H1 (cell line): ENCODE data around the gene RAPGEF1. TPM values are rescaled to one million over a fixed set of nuclear protein-coding genes. Genes with fewer than 3 reads are reported as not detected.

Experiments used
- CTCF ChIA-PET: fragments of 300-600 bp; sonication (Branson Sonifier 250); formaldehyde crosslinking; loops from one replicate; lab custom pipeline; 2021; ENCODE audit not compliant: partially characterized antibody; lab: Charles Lee
- POLR2A ChIA-PET: fragments of 300-600 bp; sonication (Branson Sonifier 250); formaldehyde crosslinking; loops from one replicate; lab custom pipeline; 2021; ENCODE audit warnings: inconsistent platforms; ENCODE audit not compliant: partially characterized antibody; lab: Charles Lee
- DNase-seq, 2 experiments: peaks; one replicate each; pipeline versions ENCODE4 v3.0.0 to v3.0.0-alpha.2; 2010 to 2022; ENCODE audit warnings: low spot score in 2 of 2, low read depth in 1 of 2, mixed read lengths in 1 of 2
- FAIRE-seq: peaks from 2 replicates; lab custom pipeline; 2011; peaks lifted over from hg19 to GRCh38; lab: Jason Lieb, UNC
- H2AFZ ChIP-seq: 2 replicates; pipeline ENCODE4 v1.8.1; 2012; ENCODE audit warnings: low read length, inconsistent platforms
- H2AK5ac ChIP-seq: 2 replicates; pipeline ENCODE4 v1.6.1; 2013; ENCODE audit warnings: low read depth, low read length
- H2BK120ac ChIP-seq: replicated peaks from 2 replicates; pipeline ENCODE3; 2013; ENCODE audit warnings: low read depth, low read length, inconsistent platforms
- H2BK12ac ChIP-seq: 2 replicates; pipeline ENCODE4 v1.6.1; 2013; ENCODE audit warnings: low read depth, low read length
- H2BK15ac ChIP-seq: 2 replicates; pipeline ENCODE4 v1.6.1; 2013; ENCODE audit warnings: low read length
- H2BK20ac ChIP-seq: 2 replicates; pipeline ENCODE4 v1.6.1; 2013; ENCODE audit warnings: low read length
- H2BK5ac ChIP-seq: 2 replicates; pipeline ENCODE4 v1.6.1; 2013; ENCODE audit warnings: low read depth, low read length
- H3K14ac ChIP-seq: 2 replicates; pipeline ENCODE4 v1.6.1; 2013; ENCODE audit warnings: inconsistent platforms; ENCODE audit not compliant: insufficient read length
- H3K18ac ChIP-seq: 2 replicates; pipeline ENCODE4 v1.6.1; 2013; ENCODE audit warnings: low read length; ENCODE audit errors: extremely low read depth
- H3K23ac ChIP-seq: 2 replicates; pipeline ENCODE4 v1.6.1; 2013; ENCODE audit warnings: inconsistent platforms; ENCODE audit not compliant: insufficient read length
- H3K23me2 ChIP-seq: 2 replicates; pipeline ENCODE4 v1.6.1; 2013; ENCODE audit warnings: low read depth, low read length
- H3K27ac ChIP-seq: 2 replicates; pipeline ENCODE4 v1.6.1; 2011; ENCODE audit warnings: low read depth, low read length, inconsistent platforms
- H3K27me3 ChIP-seq, 4 experiments: replicated peaks in 1 of 4; 1 replicate in 1 of 4; 2 replicates in 3 of 4; pipeline versions ENCODE4 v1.6.1 to v1.8.1; 2011 to 2013; ENCODE audit warnings: low read length in 3 of 4, mild to moderate bottlenecking in 3 of 4, inconsistent platforms in 2 of 4, mixed read lengths in 2 of 4, moderate library complexity in 1 of 4; ENCODE audit not compliant: control insufficient read depth in 3 of 4, insufficient read depth in 3 of 4; ENCODE audit errors: extremely low read depth in 1 of 4
- H3K36me3 ChIP-seq, 4 experiments: 2 replicates each; pipeline versions ENCODE4 v1.6.1 to v1.8.1; 2011 to 2013; ENCODE audit warnings: mild to moderate bottlenecking in 4 of 4, low read length in 3 of 4, moderate library complexity in 2 of 4, control low read depth in 1 of 4, inconsistent platforms in 1 of 4; ENCODE audit not compliant: insufficient read depth in 4 of 4, control insufficient read depth in 2 of 4
- H3K4ac ChIP-seq: replicated peaks from 2 replicates; pipeline ENCODE3; 2013; ENCODE audit warnings: low read length, low read depth, mixed read lengths, inconsistent platforms; ENCODE audit not compliant: insufficient read length
- H3K4me1 ChIP-seq, 4 experiments: replicated peaks in 1 of 4; 1 replicate in 1 of 4; 2 replicates in 3 of 4; pipeline versions ENCODE4 v1.6.1 to v1.8.1; 2011 to 2013; ENCODE audit warnings: low read length in 3 of 4, inconsistent platforms in 2 of 4, mixed read lengths in 1 of 4; ENCODE audit not compliant: insufficient read depth in 4 of 4, control insufficient read depth in 3 of 4
- H3K4me2 ChIP-seq, 2 experiments: 2 replicates each; pipeline versions ENCODE4 v1.6.1 to v1.8.1; 2011 to 2013; ENCODE audit warnings: low read depth in 2 of 2, low read length in 2 of 2, control low read depth in 1 of 2, inconsistent platforms in 1 of 2, mild to moderate bottlenecking in 1 of 2; ENCODE audit not compliant: insufficient read depth in 1 of 2
- H3K4me3 ChIP-seq, 4 experiments: fragments of 200-600, 300-600 bp in 1 of 4; sonication (generic), shearing (Covaris generic), sonication (Bioruptor Twin) in 1 of 4; 2 replicates each; pipeline versions ENCODE4 v1.5.1 to v1.8.1; 2011 to 2016; ENCODE audit warnings: low read length in 4 of 4, low read depth in 3 of 4, control low read depth in 2 of 4, inconsistent platforms in 2 of 4, mild to moderate bottlenecking in 2 of 4, mixed read lengths in 1 of 4, moderate library complexity in 1 of 4; ENCODE audit not compliant: insufficient read depth in 2 of 4; ENCODE audit errors: extremely low read depth in 1 of 4
- H3K56ac ChIP-seq: replicated peaks from 2 replicates; pipeline ENCODE3; 2013; ENCODE audit warnings: low read depth, mild to moderate bottlenecking, mixed read lengths, low read length, inconsistent platforms; ENCODE audit not compliant: insufficient read length
- H3K79me1 ChIP-seq: 2 replicates; pipeline ENCODE4 v1.6.1; 2013; ENCODE audit warnings: low read depth, low read length, control low read depth
- H3K79me2 ChIP-seq, 2 experiments: 2 replicates each; pipeline versions ENCODE4 v1.6.1 to v1.8.1; 2012 to 2013; ENCODE audit warnings: low read length in 2 of 2, mild to moderate bottlenecking in 2 of 2, inconsistent platforms in 1 of 2; ENCODE audit not compliant: insufficient read depth in 2 of 2, control insufficient read depth in 1 of 2
- H3K9ac ChIP-seq, 4 experiments: replicated peaks in 1 of 4; 1 replicate in 1 of 4; 2 replicates in 3 of 4; pipeline versions ENCODE4 v1.6.1 to v1.8.1; 2011 to 2013; ENCODE audit warnings: low read depth in 3 of 4, low read length in 3 of 4, control low read depth in 2 of 4, mild to moderate bottlenecking in 2 of 4, moderate library complexity in 2 of 4, inconsistent platforms in 1 of 4; ENCODE audit errors: extremely low read depth in 1 of 4
- H3K9me3 ChIP-seq, 2 experiments: 2 replicates each; pipeline versions ENCODE4 v1.6.1 to v1.8.1; 2012 to 2013; ENCODE audit warnings: mild to moderate bottlenecking in 2 of 2, moderate library complexity in 2 of 2, control low read depth in 1 of 2, inconsistent platforms in 1 of 2, low read depth in 1 of 2, low read length in 1 of 2, mixed read lengths in 1 of 2; ENCODE audit not compliant: insufficient read depth in 2 of 2
- H4K20me1 ChIP-seq, 2 experiments: replicated peaks in 1 of 2; 2 replicates each; pipeline versions ENCODE3 to v1.8.1; 2011 to 2013; ENCODE audit warnings: inconsistent platforms in 2 of 2, low read length in 2 of 2, mild to moderate bottlenecking in 1 of 2; ENCODE audit not compliant: insufficient read depth in 2 of 2, control insufficient read depth in 1 of 2
- H4K5ac ChIP-seq: 2 replicates; pipeline ENCODE4 v1.6.1; 2013; ENCODE audit warnings: low read length, low read depth, mixed read lengths, inconsistent platforms; ENCODE audit not compliant: insufficient read length
- H4K8ac ChIP-seq: 2 replicates; pipeline ENCODE4 v1.8.0; 2013; ENCODE audit warnings: mild to moderate bottlenecking, moderate library complexity, low read length, inconsistent platforms; ENCODE audit not compliant: insufficient read depth; ENCODE audit errors: extremely low read depth
- H4K91ac ChIP-seq: replicated peaks from 2 replicates; pipeline ENCODE3; 2013; ENCODE audit warnings: low read length, mixed read lengths, inconsistent platforms; ENCODE audit not compliant: insufficient read length
- FOSL1 ChIP-seq: IDR thresholded peaks from 2 replicates; pipeline ENCODE4 v1.6.1; 2011; ENCODE audit warnings: mild to moderate bottlenecking, low read depth, low read length, moderate library complexity; ENCODE audit not compliant: insufficient read depth
- JUN ChIP-seq: IDR thresholded peaks from 2 replicates; pipeline ENCODE4 v1.6.1; 2011; ENCODE audit warnings: low read depth, mild to moderate bottlenecking, improper control_type of control experiment, low read length
- RAD21 ChIP-seq, 2 experiments: IDR thresholded peaks in 1 of 2; conservative IDR thresholded peaks in 1 of 2; 2 replicates each; pipeline ENCODE4 v1.6.1; 2011; ENCODE audit warnings: low read depth in 2 of 2, low read length in 2 of 2, improper control_type of control experiment in 1 of 2, inconsistent platforms in 1 of 2, mild to moderate bottlenecking in 1 of 2, moderate library complexity in 1 of 2
- RBBP5 ChIP-seq: IDR thresholded peaks from 2 replicates; pipeline ENCODE4 v1.7.1; 2012; ENCODE audit warnings: low read depth, mild to moderate bottlenecking, inconsistent platforms, low read length, moderate library complexity, borderline replicate concordance
- SP1 ChIP-seq: IDR thresholded peaks from 2 replicates; pipeline ENCODE4 v1.6.1; 2011; ENCODE audit warnings: low read depth, low read length
- TAF7 ChIP-seq: optimal IDR thresholded peaks from 2 replicates; pipeline ENCODE3; 2011; ENCODE audit warnings: low read depth, mild to moderate bottlenecking, inconsistent platforms, low read length, moderate library complexity, borderline replicate concordance
- YY1 ChIP-seq: IDR thresholded peaks from 2 replicates; pipeline ENCODE4 v1.6.1; 2011; ENCODE audit warnings: low read depth, mild to moderate bottlenecking, low read length
- whole genome bisulfite sequencing, 2 experiments: shearing (Covaris generic) in 1 of 2; methylation state at CpG; one replicate each; pipeline versions ENCODE4 v1.1.6 to v1.1.7; 2013 to 2015; ENCODE audit warnings: low lambda C conversion rate in 2 of 2, mixed read lengths in 2 of 2, inconsistent platforms in 1 of 2, low coverage in 1 of 2, missing lambda C conversion rate in 1 of 2; ENCODE audit not compliant: insufficient replicate concordance in 2 of 2, insufficient coverage in 1 of 2, insufficient read length in 1 of 2; ENCODE audit errors: extremely low coverage in 1 of 2, missing lambda C conversion rate in 1 of 2; 5-methylcytosine and 5-hydroxymethylcytosine counted together
- polyA plus RNA-seq, 7 experiments: library from polyadenylated mRNA; depleted of rRNA in 3 of 7; stranded (reverse) in 5 of 7; unstranded in 2 of 7; fragments of >200 nt in 5 of 7; fragments of 200-250 nt in 2 of 7; gene quantifications; 1 replicate in 5 of 7; 2 replicates in 1 of 7; 4 replicates in 1 of 7; pipeline versions ENCODE4 v1.2.1 to v1.2.3, GENCODE V29; 2011 to 2013; ENCODE audit warnings: missing spikeins in 2 of 7, mixed read lengths in 2 of 7
- total RNA-seq: library from RNA; stranded (reverse); fragmentation: NEBNext Ultra II Directional; extraction: Animal tissue kit (Norgen Biotek cat#: 25700); gene quantifications from 2 replicates; pipeline ENCODE4 v1.2.1, GENCODE V29; 2021
- TF ChIP-seq, protein P1 (sequence below): IDR thresholded peaks from 2 replicates; pipeline ENCODE4 v1.6.1; 2012; ENCODE audit warnings: inconsistent platforms

RAPGEF1 gene
- total and polyA plus RNA-seq, 2 of the 8 experiments (the other 6 are each of a cell fraction or from before 2014, with no cell fraction given): 29.7 to 78.9 TPM

GRCh38 chr9:131578021-131578420 is 161.9 kb downstream of the RAPGEF1 start:
- Histone ChIP-seq H2AK5ac (no peak overlapping the region), H2BK5ac (0 out of 2 replicates have a peak overlapping the region, but pooled peaks have one; percentile 35), H3K79me2 (no peaks in the 10 kb centered on the region), H3K4me1 (no peaks in the 10 kb centered on the region; a peak in 1 of 7 replicates), H3K4ac (no peak overlapping the region), H3K9me3 (no peaks in the 10 kb centered on the region), H3K23ac (no peak overlapping the region), H3K18ac (no peak overlapping the region), H3K9ac (no peak overlapping the region), H3K27ac (no peak overlapping the region), H2AFZ (no peak overlapping the region), H2BK20ac (no peak overlapping the region), H4K8ac (no peak overlapping the region), H3K23me2 (no peaks in the 10 kb centered on the region), H3K56ac (no peak overlapping the region), H3K14ac (no peak overlapping the region), H3K27me3 (no peaks in the 10 kb centered on the region), H2BK12ac (no peak overlapping the region), H2BK15ac (no peak overlapping the region), H3K4me3 (no peak overlapping the region), H2BK120ac (no peak overlapping the region), H4K91ac (no peak overlapping the region), H3K36me3 (peaks cover 0 to 6% (median 2%) of the 10 kb centered on the region in 4 experiments; a peak in 3 of 8 replicates), H4K5ac (no peak overlapping the region), H4K20me1 (peaks cover 0 to 7% of the 10 kb centered on the region in 2 experiments), H3K4me2 (no peak overlapping the region), H3K79me1 (no peaks in the 10 kb centered on the region)
- FAIRE-seq (no peak), DNase-seq (no peak)
- 95% methylated on average over 13 of the region's 13 CpGs; no CpG with 5 or more reads in 1 of the 2 experiments for WGBS, 2 experiments
- ChIA-PET CTCF (interaction anchor here (0.8 to 2.7 kb wide), 8 partner anchors 11 to 177 kb away, joined by 3 to 10 read pairs (median 3); no protein-coding TSS in a partner anchor), POLR2A (no interaction called here)
- TF ChIP-seq FOSL1: no peak
- TF ChIP-seq SP1: no peak
- TF ChIP-seq, protein P1, sequence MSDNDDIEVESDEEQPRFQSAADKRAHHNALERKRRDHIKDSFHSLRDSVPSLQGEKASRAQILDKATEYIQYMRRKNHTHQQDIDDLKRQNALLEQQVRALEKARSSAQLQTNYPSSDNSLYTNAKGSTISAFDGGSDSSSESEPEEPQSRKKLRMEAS: no peak
- no peak for TF ChIP-seq TAF7
- no peak for TF ChIP-seq YY1
- TF ChIP-seq RBBP5: no peak
- no peak for TF ChIP-seq RAD21 (IDR thresholded peaks at IDR 0.05 in 1 of 2, conservative IDR thresholded peaks at IDR 0.05 in 1 of 2; ENCODE audit: low read depth in 2 of 2, low read length in 2 of 2)
- no peak for TF ChIP-seq JUN
